Heart left ventricle (tissue), 13 donors: ENCODE data around the gene DUSP19.
A peak's percentile ranks its signal among the peaks of the same experiment; 100 is the strongest.

ENCODE experiments used
- CTCF ChIP-seq, 12 donors: fragments of 200-600 bp; sonication (generic) in 4 of 12; IDR thresholded peaks; one replicate each; pipeline versions ENCODE4 v1.5.0 to v1.8.0; 2018 to 2022; ENCODE audit warnings: antibody characterized with exemption in 12 of 12, mild to moderate bottlenecking in 5 of 12
- POLR2A ChIP-seq, 2 donors: fragments of 450-650 bp; IDR thresholded peaks; one replicate each; pipeline ENCODE4 v1.6.1; 2017; ENCODE audit warnings: antibody characterized with exemption in 2 of 2, mild to moderate bottlenecking in 2 of 2, moderate library complexity in 2 of 2
- donor health status: ischemic (EF 13 %, LVEDD 7.1; RV severe dilation, severe dysfunction).
- donor health status: DM: no; HTN: yes; CAD: no.
- donor health status: DM: no; HTN: no; CAD: no.
- donor health status: ischemic (EF 25% LVEDD 6.9; RV normal size, moderate dysfunction).
- donor health status: ischemic (EF 25% LVEDD 5.7; RV mildly dilated, moderate dysfunction).
- donor health status: ischemic (EF 35%, LVEDD 5.7; RV mildly dilated, moderate dysfunction).
- donor health status: nonischemic (EF 11% LVEDD 7.7; RV severe dilation, severe dysfunction).
- donor health status: DM: yes; HTN: yes; CAD: no.
- donor health status: PGD.
- donor health status: ischemic (EF 29% LVEDD 5.4; RV normal size, mild dysfunction).
- donor health status: nonischemic (EF 23%, LVEDD 6.1; RV moderate dilation, normal function).

- no peak for TF ChIP-seq POLR2A (IDR thresholded peaks at IDR 0.05)
- TF ChIP-seq CTCF (IDR thresholded peaks at IDR 0.05), result peak; percentile 14 to 65 (median 40)
Observed at GRCh38 chr2:183070942-183071844, 7.4 kb upstream of the DUSP19 start.
